Vagina (tissue), 2 donors: Measurements from ENCODE around the gene ERCC6L.

Experiments used
- CTCF ChIP-seq, 3 experiments: fragments of 450-650 bp in 2 of 3; fragments of 200-600 bp in 1 of 3; sonication (generic) in 1 of 3; IDR thresholded peaks; one replicate each; pipeline ENCODE4 v1.5.1; 2017 to 2019; ENCODE audit warnings: antibody characterized with exemption in 3 of 3, mild to moderate bottlenecking in 2 of 3, moderate library complexity in 2 of 3
- POLR2A ChIP-seq, 2 donors: fragments of 450-650 bp; IDR thresholded peaks; one replicate each; pipeline ENCODE4 v1.6.1; 2017; ENCODE audit warnings: antibody characterized with exemption in 2 of 2, mild to moderate bottlenecking in 2 of 2, moderate library complexity in 2 of 2

- TF ChIP-seq POLR2A (IDR thresholded peaks at IDR 0.05): no peak
- TF ChIP-seq CTCF (IDR thresholded peaks at IDR 0.05): no peak
Observed at GRCh38 chrX:72255864-72256263, 17.0 kb upstream of the ERCC6L start.
